ENCODE results near the gene CRYL1.

DNA sequence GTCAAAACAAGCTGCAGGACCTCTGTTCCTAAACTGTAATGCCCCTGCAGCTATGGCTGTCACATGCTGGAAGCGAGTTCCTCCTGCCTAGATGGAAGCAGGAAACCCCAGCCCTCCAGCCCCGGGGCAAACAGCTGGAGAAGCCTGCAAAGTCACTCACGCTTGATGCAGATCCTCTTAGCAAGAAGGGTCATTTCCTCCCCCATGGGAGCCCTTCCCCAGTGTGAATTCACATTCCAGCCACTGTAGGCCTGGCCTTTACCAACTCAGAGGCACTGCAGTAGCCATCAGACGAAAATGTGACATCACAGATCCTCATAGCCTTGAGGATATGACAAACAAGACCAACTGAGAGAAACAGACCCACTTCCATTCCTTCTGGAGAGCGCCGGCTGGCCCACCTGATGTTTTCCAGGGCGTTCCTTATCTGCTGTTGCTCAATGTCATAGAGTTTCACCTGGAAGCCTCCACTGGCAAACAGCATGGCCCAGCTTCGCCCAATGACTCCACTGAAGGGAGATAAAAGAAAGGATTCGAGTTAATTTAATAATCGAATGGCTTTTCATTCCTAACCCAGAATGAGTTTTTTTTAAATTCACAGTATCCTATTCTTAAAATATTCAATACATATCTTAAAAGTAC is 13.5 kb downstream of the CRYL1 start:
- TF ChIP-seq, protein P1, sequence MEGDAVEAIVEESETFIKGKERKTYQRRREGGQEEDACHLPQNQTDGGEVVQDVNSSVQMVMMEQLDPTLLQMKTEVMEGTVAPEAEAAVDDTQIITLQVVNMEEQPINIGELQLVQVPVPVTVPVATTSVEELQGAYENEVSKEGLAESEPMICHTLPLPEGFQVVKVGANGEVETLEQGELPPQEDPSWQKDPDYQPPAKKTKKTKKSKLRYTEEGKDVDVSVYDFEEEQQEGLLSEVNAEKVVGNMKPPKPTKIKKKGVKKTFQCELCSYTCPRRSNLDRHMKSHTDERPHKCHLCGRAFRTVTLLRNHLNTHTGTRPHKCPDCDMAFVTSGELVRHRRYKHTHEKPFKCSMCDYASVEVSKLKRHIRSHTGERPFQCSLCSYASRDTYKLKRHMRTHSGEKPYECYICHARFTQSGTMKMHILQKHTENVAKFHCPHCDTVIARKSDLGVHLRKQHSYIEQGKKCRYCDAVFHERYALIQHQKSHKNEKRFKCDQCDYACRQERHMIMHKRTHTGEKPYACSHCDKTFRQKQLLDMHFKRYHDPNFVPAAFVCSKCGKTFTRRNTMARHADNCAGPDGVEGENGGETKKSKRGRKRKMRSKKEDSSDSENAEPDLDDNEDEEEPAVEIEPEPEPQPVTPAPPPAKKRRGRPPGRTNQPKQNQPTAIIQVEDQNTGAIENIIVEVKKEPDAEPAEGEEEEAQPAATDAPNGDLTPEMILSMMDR (IDR thresholded peaks at IDR 0.05), result no peak
- TF ChIP-seq ZFX (IDR thresholded peaks at IDR 0.05; ENCODE audit: borderline replicate concordance), result no peak
